SK-N-SH treated with all-trans-retinoic acid at 6 μM for 48 hours (cell line): ENCODE data around the gene AFG3L2.

Experiments used
- ATAC-seq: fragments of 200-7000 bp; cut with Tn5 transposase; 3 replicates; pipeline ENCODE4 v1.9.1; 2020; ENCODE audit warnings: mild to moderate bottlenecking, moderate library complexity
- ARNTL ChIP-seq: fragments of 450-650 bp; formaldehyde crosslinking; IDR thresholded peaks from 2 replicates; pipeline ENCODE4 v1.5.0; 2020; ENCODE audit warnings: low read depth, mild to moderate bottlenecking, moderate library complexity, borderline replicate concordance
- BACH2 ChIP-seq: fragments of 250-450 bp; sonication (Bioruptor Pico); IDR thresholded peaks from 2 replicates; pipeline ENCODE4 v1.9.0; 2021; ENCODE audit warnings: mild to moderate bottlenecking, borderline replicate concordance
- CSDC2 ChIP-seq: fragments of 250-450 bp; sonication (Bioruptor Pico); IDR thresholded peaks from 2 replicates; pipeline ENCODE4 v1.5.0; 2020; ENCODE audit warnings: mild to moderate bottlenecking, moderate library complexity
- ESRRG ChIP-seq: fragments of 250-450 bp; sonication (Bioruptor Pico); IDR thresholded peaks from 2 replicates; pipeline ENCODE4 v1.6.1; 2021; ENCODE audit warnings: mild to moderate bottlenecking
- ISL1 ChIP-seq: fragments of 250-450 bp; sonication (Bioruptor Pico); IDR thresholded peaks from 2 replicates; pipeline ENCODE4 v2.1.2; 2022; ENCODE audit warnings: mild to moderate bottlenecking, moderate library complexity
- OSR1 ChIP-seq: fragments of 250-450 bp; sonication (Bioruptor Pico); IDR thresholded peaks from 2 replicates; pipeline ENCODE4 v1.8.0; 2022; ENCODE audit warnings: moderate library complexity, mild to moderate bottlenecking, inconsistent platforms
- PATZ1 ChIP-seq: fragments of 250-450 bp; sonication (Bioruptor Pico); IDR thresholded peaks from 2 replicates; pipeline ENCODE4 v1.8.0; 2020; ENCODE audit warnings: mild to moderate bottlenecking, moderate library complexity, borderline replicate concordance
- POU6F1 ChIP-seq: fragments of 250-450 bp; sonication (Bioruptor Pico); IDR thresholded peaks from 2 replicates; pipeline ENCODE4 v1.8.0; 2021; ENCODE audit warnings: low read depth, mild to moderate bottlenecking, moderate library complexity, borderline replicate concordance
- PPARA ChIP-seq: fragments of 250-450 bp; sonication (Bioruptor Pico); IDR thresholded peaks from 2 replicates; pipeline ENCODE4 v1.5.0; 2020; ENCODE audit warnings: mild to moderate bottlenecking, borderline replicate concordance
- RARB ChIP-seq: fragments of 250-450 bp; sonication (Bioruptor Pico); IDR thresholded peaks from 2 replicates; pipeline ENCODE4 v1.8.0; 2021; ENCODE audit warnings: mild to moderate bottlenecking, moderate library complexity
- SNAI2 ChIP-seq: fragments of 250-450 bp; sonication (Bioruptor Pico); IDR thresholded peaks from 2 replicates; pipeline ENCODE4 v1.5.0; 2020; ENCODE audit warnings: mild to moderate bottlenecking, moderate library complexity
- TCF4 ChIP-seq: fragments of 250-450 bp; sonication (Bioruptor Pico); IDR thresholded peaks from 2 replicates; pipeline ENCODE4 v1.8.0; 2021; ENCODE audit warnings: mild to moderate bottlenecking, moderate library complexity, borderline replicate concordance
- TOX ChIP-seq: fragments of 250-450 bp; sonication (Bioruptor Pico); IDR thresholded peaks from 2 replicates; pipeline ENCODE4 v1.8.0; 2021; ENCODE audit warnings: mild to moderate bottlenecking, moderate library complexity, borderline replicate concordance
- TSHZ2 ChIP-seq: fragments of 250-450 bp; sonication (Bioruptor Pico); IDR thresholded peaks from 2 replicates; pipeline ENCODE4 v1.5.0; 2020; ENCODE audit warnings: mild to moderate bottlenecking, moderate library complexity
- ZFP3 ChIP-seq: fragments of 250-450 bp; sonication (Bioruptor Pico); IDR thresholded peaks from 2 replicates; pipeline ENCODE4 v1.5.0; 2020; ENCODE audit warnings: mild to moderate bottlenecking, moderate library complexity
- ZFP30 ChIP-seq: fragments of 450-650 bp; formaldehyde crosslinking; IDR thresholded peaks from 2 replicates; pipeline ENCODE4 v1.5.0; 2022; ENCODE audit warnings: mild to moderate bottlenecking, moderate library complexity
- ZNF565 ChIP-seq: fragments of 450-650 bp; formaldehyde crosslinking; conservative IDR thresholded peaks from 2 replicates; pipeline ENCODE4 v1.5.0; 2020; ENCODE audit warnings: low read depth, mild to moderate bottlenecking, moderate library complexity
- ZNF70 ChIP-seq: fragments of 450-650 bp; formaldehyde crosslinking; IDR thresholded peaks from 2 replicates; pipeline ENCODE4 v1.5.0; 2020; ENCODE audit warnings: mild to moderate bottlenecking, moderate library complexity
- ZNF8 ChIP-seq: fragments of 450-650 bp; formaldehyde crosslinking; IDR thresholded peaks from 2 replicates; pipeline ENCODE4 v1.5.0; 2020; ENCODE audit warnings: mild to moderate bottlenecking, moderate library complexity
- TF ChIP-seq, protein P1 (sequence below): fragments of 250-450 bp; sonication (Bioruptor Pico); IDR thresholded peaks from 2 replicates; pipeline ENCODE4 v1.5.1; 2021; ENCODE audit warnings: mild to moderate bottlenecking, moderate library complexity

Gene AFG3L2

DNA sequence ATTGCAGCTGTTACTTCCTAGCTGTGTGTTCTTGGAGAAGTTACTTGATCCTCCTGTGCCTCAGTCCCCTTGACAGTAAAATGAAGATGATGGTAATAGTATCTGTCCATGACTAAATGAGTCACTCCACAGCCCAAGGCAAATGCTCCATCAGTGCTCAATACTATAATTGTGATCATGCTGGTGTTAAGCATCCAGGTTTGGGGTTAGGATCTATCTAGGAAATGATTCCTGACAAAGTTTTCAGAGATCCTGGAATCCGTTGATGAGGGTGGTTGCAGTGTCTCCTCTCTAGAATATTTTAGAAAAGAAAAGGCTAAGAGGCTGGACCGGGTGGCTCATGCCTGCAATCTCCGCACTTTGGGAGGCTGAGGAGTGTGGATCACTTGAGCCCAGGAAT is 28.0 kb upstream of the AFG3L2 start:
- TF ChIP-seq ZFP30, result no peak
- no peak for TF ChIP-seq CSDC2 (CRISPR knock-in tag)
- TF ChIP-seq, protein P1, sequence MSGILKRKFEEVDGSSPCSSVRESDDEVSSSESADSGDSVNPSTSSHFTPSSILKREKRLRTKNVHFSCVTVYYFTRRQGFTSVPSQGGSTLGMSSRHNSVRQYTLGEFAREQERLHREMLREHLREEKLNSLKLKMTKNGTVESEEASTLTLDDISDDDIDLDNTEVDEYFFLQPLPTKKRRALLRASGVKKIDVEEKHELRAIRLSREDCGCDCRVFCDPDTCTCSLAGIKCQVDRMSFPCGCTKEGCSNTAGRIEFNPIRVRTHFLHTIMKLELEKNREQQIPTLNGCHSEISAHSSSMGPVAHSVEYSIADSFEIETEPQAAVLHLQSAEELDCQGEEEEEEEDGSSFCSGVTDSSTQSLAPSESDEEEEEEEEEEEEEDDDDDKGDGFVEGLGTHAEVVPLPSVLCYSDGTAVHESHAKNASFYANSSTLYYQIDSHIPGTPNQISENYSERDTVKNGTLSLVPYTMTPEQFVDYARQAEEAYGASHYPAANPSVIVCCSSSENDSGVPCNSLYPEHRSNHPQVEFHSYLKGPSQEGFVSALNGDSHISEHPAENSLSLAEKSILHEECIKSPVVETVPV (CRISPR knock-in tag), result no peak
- no peak for TF ChIP-seq ISL1 (CRISPR knock-in tag)
- no peak for TF ChIP-seq POU6F1
- no peak for TF ChIP-seq BACH2
- TF ChIP-seq ESRRG (CRISPR knock-in tag), result no peak
- no peak for TF ChIP-seq RARB (CRISPR knock-in tag)
- TF ChIP-seq TOX, result no peak
- TF ChIP-seq SNAI2 (CRISPR knock-in tag), result no peak
- no peak for TF ChIP-seq PATZ1 (CRISPR knock-in tag)
- no peak for ATAC-seq

- TF ChIP-seq, protein P1 (CRISPR knock-in tag), result no peak
- TF ChIP-seq ZFP30 (no peak), ARNTL (no peak), CSDC2 (CRISPR knock-in tag) (no peak), PATZ1 (CRISPR knock-in tag) (no peak), RARB (CRISPR knock-in tag) (no peak), ZNF8 (CRISPR knock-in tag) (no peak), SNAI2 (CRISPR knock-in tag) (no peak), ISL1 (CRISPR knock-in tag) (no peak), ZNF70 (CRISPR knock-in tag) (no peak), BACH2 (no peak), PPARA (CRISPR knock-in tag) (no peak), ZFP3 (CRISPR knock-in tag) (no peak), TCF4 (CRISPR knock-in tag) (no peak), POU6F1 (no peak), ZNF565 (no peak)
- TF ChIP-seq, all 23 proteins: peak for 0
- ATAC-seq, result peak; percentile 68
Measured at GRCh38 chr18:12403601-12404506, 26.8 kb upstream of the AFG3L2 start.

GRCh38 chr18:12401881-12402280 is 24.9 kb upstream of the AFG3L2 start:
- ATAC-seq, result no peak
- TF ChIP-seq TSHZ2 (CRISPR knock-in tag) (no peak), ZNF565 (no peak), ZFP30 (no peak), PATZ1 (CRISPR knock-in tag) (no peak), OSR1 (CRISPR knock-in tag) (no peak)
